Osteocyte (in vitro differentiated cells): ENCODE data around the gene SSBP2. TPM values are rescaled to one million over a fixed set of nuclear protein-coding genes. Genes with fewer than 3 reads are reported as not detected.

ENCODE experiments used
- DNase-seq: peaks from one replicate; pipeline ENCODE4 v3.0.0; 2021; ENCODE audit warnings: mixed read lengths; ENCODE audit not compliant: unreplicated experiment; ENCODE audit errors: extremely low spot score
- H3K27ac Mint-ChIP-seq: one replicate; pipeline ENCODE4 v1.8.0; 2021; ENCODE audit warnings: mild to moderate bottlenecking, mixed read lengths; ENCODE audit not compliant: unreplicated experiment
- H3K27me3 Mint-ChIP-seq: one replicate; pipeline ENCODE4 v1.8.0; 2021; ENCODE audit warnings: mixed read lengths; ENCODE audit not compliant: unreplicated experiment
- H3K36me3 Mint-ChIP-seq: one replicate; pipeline ENCODE4 v1.8.0; 2021; ENCODE audit warnings: mixed read lengths; ENCODE audit not compliant: unreplicated experiment
- H3K4me1 Mint-ChIP-seq: one replicate; pipeline ENCODE4 v1.8.0; 2021; ENCODE audit warnings: mixed read lengths; ENCODE audit not compliant: unreplicated experiment
- H3K4me3 Mint-ChIP-seq: one replicate; pipeline ENCODE4 v1.8.0; 2021; ENCODE audit warnings: mild to moderate bottlenecking, moderate library complexity, mixed read lengths; ENCODE audit not compliant: unreplicated experiment
- H3K9me3 Mint-ChIP-seq: one replicate; pipeline ENCODE4 v1.8.0; 2021; ENCODE audit warnings: mixed read lengths; ENCODE audit not compliant: unreplicated experiment
- CTCF ChIP-seq: fragments of 200-600 bp; sonication (generic); IDR thresholded peaks from 2 replicates; pipeline ENCODE4 v1.5.0; 2021; ENCODE audit warnings: antibody characterized with exemption, mild to moderate bottlenecking, moderate library complexity
- total RNA-seq: library from RNA; stranded (reverse); gene quantifications from 2 replicates; pipeline ENCODE4 v1.2.1, GENCODE V29; 2021

SSBP2 gene
- total RNA-seq, 1 donor from 2014 or later: 62.1 TPM

GRCh38 chr5:81388169-81388568, 362.7 kb downstream of the SSBP2 start:
- TF ChIP-seq CTCF: no peak
- Mint-ChIP-seq H3K27ac (no peak overlapping the region), H3K4me3 (no peak overlapping the region), H3K36me3 (no peaks in the 10 kb centered on the region), H3K4me1 (no peaks in the 10 kb centered on the region), H3K27me3 (no peaks in the 10 kb centered on the region), H3K9me3 (peaks cover 4% of the 10 kb centered on the region)
- no peak for DNase-seq

- DNase-seq: no peak
- no peaks in the 10 kb centered on the region for H3K4me1 Mint-ChIP-seq
- no peak overlapping the region for H3K4me3 Mint-ChIP-seq
- no peak overlapping the region for H3K27ac Mint-ChIP-seq
- peaks cover 4% of the 10 kb centered on the region for H3K9me3 Mint-ChIP-seq
- TF ChIP-seq CTCF: no peak
- H3K36me3 Mint-ChIP-seq: no peaks in the 10 kb centered on the region
- peaks cover 2% of the 10 kb centered on the region for H3K27me3 Mint-ChIP-seq
These were observed 367.0 kb downstream of the SSBP2 start for GRCh38 chr5:81383867-81384266.

GRCh38 chr5:81371354-81371876, 379.5 kb downstream of the SSBP2 start:
- no peak for DNase-seq
- H3K27ac Mint-ChIP-seq: no peak overlapping the region
- H3K9me3 Mint-ChIP-seq: no peaks in the 10 kb centered on the region

GRCh38 chr5:81370912-81371311, 380.0 kb downstream of the SSBP2 start:
- no peak for DNase-seq
- H3K36me3 Mint-ChIP-seq: no peaks in the 10 kb centered on the region
- no peaks in the 10 kb centered on the region for H3K9me3 Mint-ChIP-seq
- TF ChIP-seq CTCF: no peak
- no peak overlapping the region for H3K4me3 Mint-ChIP-seq
- H3K27ac Mint-ChIP-seq: no peak overlapping the region
- H3K27me3 Mint-ChIP-seq: peaks cover 34% of the 10 kb centered on the region
- no peaks in the 10 kb centered on the region for H3K4me1 Mint-ChIP-seq

More at GRCh38 chr5:81371354-81371876, 379.5 kb downstream of the SSBP2 start:
- H3K27me3 Mint-ChIP-seq: peaks cover 35% of the 10 kb centered on the region
- no peak overlapping the region for H3K4me3 Mint-ChIP-seq
- no peaks in the 10 kb centered on the region for H3K4me1 Mint-ChIP-seq
- no peak for TF ChIP-seq CTCF
- no peaks in the 10 kb centered on the region for H3K36me3 Mint-ChIP-seq

GRCh38 chr5:81365541-81365940, 385.4 kb downstream of the SSBP2 start:
- Mint-ChIP-seq H3K9me3 (no peaks in the 10 kb centered on the region), H3K36me3 (no peaks in the 10 kb centered on the region)

More at GRCh38 chr5:81365541-81365940, 385.4 kb downstream of the SSBP2 start:
- Mint-ChIP-seq H3K27me3 (peaks cover 20% of the 10 kb centered on the region), H3K4me3 (no peak overlapping the region), H3K27ac (no peak overlapping the region), H3K4me1 (no peaks in the 10 kb centered on the region)
- no peak for DNase-seq
- TF ChIP-seq CTCF: no peak
